ENCODE results near the gene CARS2. TPM values are rescaled to one million over a fixed set of nuclear protein-coding genes. Genes with fewer than 3 reads are reported as not detected.
"Not testable (repeated sequence)": the region's sequence is repeated elsewhere in the genome, so short reads cannot be mapped to it uniquely, and the experiment has no call there.

The CARS2 gene
- total RNA-seq, 1 donor from 2014 or later, result 41.7 TPM

GRCh38 chr13:110706570-110707372 lies 855 bp upstream of the CARS2 start:
- no peak for DNase-seq (ENCODE audit: low read depth in 2 of 2)

- DNase-seq (ENCODE audit: low read depth in 2 of 2), result no peak
These were observed 525 bp downstream of the CARS2 start for GRCh38 chr13:110705356-110705825.

GRCh38 chr13:110702591-110703526 lies 3.1 kb downstream of the CARS2 start:
- no peak for DNase-seq (ENCODE audit: low read depth in 2 of 2)

GRCh38 chr13:110702089-110702488 lies 3.8 kb downstream of the CARS2 start:
- DNase-seq (ENCODE audit: low read depth in 2 of 2), result no peak

GRCh38 chr13:110701061-110701460 lies 4.9 kb downstream of the CARS2 start:
- DNase-seq (ENCODE audit: low read depth in 2 of 2), result not testable (repeated sequence)

GRCh38 chr13:110700641-110701040 lies 5.3 kb downstream of the CARS2 start:
- no peak for DNase-seq (ENCODE audit: low read depth in 2 of 2)

GRCh38 chr13:110700186-110700585 lies 5.7 kb downstream of the CARS2 start:
- no peak for DNase-seq (ENCODE audit: low read depth in 2 of 2)

- DNase-seq (ENCODE audit: low read depth in 2 of 2), result no peak
These were observed 6.5 kb downstream of the CARS2 start for GRCh38 chr13:110699148-110700145.

GRCh38 chr13:110698689-110699088 lies 7.2 kb downstream of the CARS2 start:
- DNase-seq (ENCODE audit: low read depth in 2 of 2), result no peak

GRCh38 chr13:110697842-110698241 lies 8.1 kb downstream of the CARS2 start:
- DNase-seq (ENCODE audit: low read depth in 2 of 2), result no peak

- DNase-seq (ENCODE audit: low read depth in 2 of 2), result no peak
These were observed 9.1 kb downstream of the CARS2 start for GRCh38 chr13:110696776-110697175.

- not testable (repeated sequence) for DNase-seq (ENCODE audit: low read depth in 2 of 2)
These were observed 10.1 kb downstream of the CARS2 start for GRCh38 chr13:110695774-110696173.

GRCh38 chr13:110690516-110690915 lies 15.4 kb downstream of the CARS2 start:
- DNase-seq (ENCODE audit: low read depth in 2 of 2), result no peak

GRCh38 chr13:110689711-110690110 lies 16.2 kb downstream of the CARS2 start:
- DNase-seq (ENCODE audit: low read depth in 2 of 2), result no peak

GRCh38 chr13:110689041-110689440 lies 16.9 kb downstream of the CARS2 start:
- DNase-seq (ENCODE audit: low read depth in 2 of 2), result no peak

- no peak for DNase-seq (ENCODE audit: low read depth in 2 of 2)
These were observed 18.2 kb downstream of the CARS2 start for GRCh38 chr13:110687736-110688135.

GRCh38 chr13:110685305-110686020 lies 20.5 kb downstream of the CARS2 start:
- DNase-seq (ENCODE audit: low read depth in 2 of 2), result no peak

- DNase-seq (ENCODE audit: low read depth in 2 of 2), result no peak
These were observed 21.4 kb downstream of the CARS2 start for GRCh38 chr13:110684388-110685056.

- DNase-seq (ENCODE audit: low read depth in 2 of 2), result no peak
These were observed 22.0 kb downstream of the CARS2 start for GRCh38 chr13:110683921-110684320.

Data from dermis microvascular lymphatic vessel endothelial cell (primary cell).